Glomerular endothelial cell (primary cell): ENCODE results near the gene PC. TPM values are rescaled to one million over a fixed set of nuclear protein-coding genes. Genes with fewer than 3 reads are reported as not detected.
"Not testable (repeated sequence)": the region's sequence is repeated elsewhere in the genome, so short reads cannot be mapped to it uniquely, and the experiment has no call there.

ENCODE experiments used
- DNase-seq: peaks from one replicate; pipeline ENCODE4 v3.0.0-alpha.2; 2011; ENCODE audit warnings: low read depth, low spot score; ENCODE audit errors: extremely low read depth
- total RNA-seq: library from RNA; depleted of rRNA; stranded (reverse); fragments of >200 nt; gene quantifications from 2 replicates; pipeline ENCODE4 v1.2.3, GENCODE V29; 2015

The PC gene, protein sequence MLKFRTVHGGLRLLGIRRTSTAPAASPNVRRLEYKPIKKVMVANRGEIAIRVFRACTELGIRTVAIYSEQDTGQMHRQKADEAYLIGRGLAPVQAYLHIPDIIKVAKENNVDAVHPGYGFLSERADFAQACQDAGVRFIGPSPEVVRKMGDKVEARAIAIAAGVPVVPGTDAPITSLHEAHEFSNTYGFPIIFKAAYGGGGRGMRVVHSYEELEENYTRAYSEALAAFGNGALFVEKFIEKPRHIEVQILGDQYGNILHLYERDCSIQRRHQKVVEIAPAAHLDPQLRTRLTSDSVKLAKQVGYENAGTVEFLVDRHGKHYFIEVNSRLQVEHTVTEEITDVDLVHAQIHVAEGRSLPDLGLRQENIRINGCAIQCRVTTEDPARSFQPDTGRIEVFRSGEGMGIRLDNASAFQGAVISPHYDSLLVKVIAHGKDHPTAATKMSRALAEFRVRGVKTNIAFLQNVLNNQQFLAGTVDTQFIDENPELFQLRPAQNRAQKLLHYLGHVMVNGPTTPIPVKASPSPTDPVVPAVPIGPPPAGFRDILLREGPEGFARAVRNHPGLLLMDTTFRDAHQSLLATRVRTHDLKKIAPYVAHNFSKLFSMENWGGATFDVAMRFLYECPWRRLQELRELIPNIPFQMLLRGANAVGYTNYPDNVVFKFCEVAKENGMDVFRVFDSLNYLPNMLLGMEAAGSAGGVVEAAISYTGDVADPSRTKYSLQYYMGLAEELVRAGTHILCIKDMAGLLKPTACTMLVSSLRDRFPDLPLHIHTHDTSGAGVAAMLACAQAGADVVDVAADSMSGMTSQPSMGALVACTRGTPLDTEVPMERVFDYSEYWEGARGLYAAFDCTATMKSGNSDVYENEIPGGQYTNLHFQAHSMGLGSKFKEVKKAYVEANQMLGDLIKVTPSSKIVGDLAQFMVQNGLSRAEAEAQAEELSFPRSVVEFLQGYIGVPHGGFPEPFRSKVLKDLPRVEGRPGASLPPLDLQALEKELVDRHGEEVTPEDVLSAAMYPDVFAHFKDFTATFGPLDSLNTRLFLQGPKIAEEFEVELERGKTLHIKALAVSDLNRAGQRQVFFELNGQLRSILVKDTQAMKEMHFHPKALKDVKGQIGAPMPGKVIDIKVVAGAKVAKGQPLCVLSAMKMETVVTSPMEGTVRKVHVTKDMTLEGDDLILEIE
- 6.4 and 7.0 TPM in 2 replicates for total RNA-seq

DNA sequence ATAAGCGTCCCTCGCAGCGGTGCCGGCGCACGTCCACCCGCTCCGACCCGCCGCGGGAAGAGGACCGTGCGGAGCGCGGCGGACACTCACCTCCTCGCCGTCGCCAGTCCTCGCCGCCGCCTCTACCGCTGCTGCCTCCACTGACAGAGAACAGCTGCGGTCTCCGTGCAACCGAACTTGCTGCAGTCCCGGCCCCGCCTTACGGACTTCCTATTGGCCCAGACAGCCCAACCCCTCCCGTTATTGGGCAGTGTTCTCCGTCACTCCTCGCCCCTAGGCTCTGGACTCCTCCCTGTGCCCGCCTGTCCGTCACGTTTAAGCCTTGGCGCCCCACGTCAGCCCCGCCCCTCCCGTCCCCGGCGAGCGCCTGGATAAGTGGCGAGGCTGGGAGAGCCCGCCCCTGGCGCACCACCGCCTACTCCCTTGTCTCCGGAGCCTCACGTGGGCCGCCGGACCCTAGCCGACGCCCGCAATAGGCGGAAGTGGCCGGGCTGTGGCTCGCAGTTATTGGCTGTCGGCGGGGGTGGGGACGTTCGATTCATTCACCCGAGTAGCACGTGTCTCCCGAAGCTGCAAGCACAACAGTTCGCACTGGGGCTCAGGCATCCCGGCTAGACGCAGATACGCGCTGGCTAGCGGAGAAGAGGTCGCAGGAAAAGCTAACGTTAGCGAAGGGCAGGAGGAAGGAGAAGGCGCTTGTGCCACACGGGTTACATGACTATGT is at the start of gene PC:
TSS of gene PC (minus strand) at position 152 of the 724 bp plus-strand sequence. CDS start 86,224 bp downstream, outside the sequence.
- DNase-seq = peak; percentile 87

DNA sequence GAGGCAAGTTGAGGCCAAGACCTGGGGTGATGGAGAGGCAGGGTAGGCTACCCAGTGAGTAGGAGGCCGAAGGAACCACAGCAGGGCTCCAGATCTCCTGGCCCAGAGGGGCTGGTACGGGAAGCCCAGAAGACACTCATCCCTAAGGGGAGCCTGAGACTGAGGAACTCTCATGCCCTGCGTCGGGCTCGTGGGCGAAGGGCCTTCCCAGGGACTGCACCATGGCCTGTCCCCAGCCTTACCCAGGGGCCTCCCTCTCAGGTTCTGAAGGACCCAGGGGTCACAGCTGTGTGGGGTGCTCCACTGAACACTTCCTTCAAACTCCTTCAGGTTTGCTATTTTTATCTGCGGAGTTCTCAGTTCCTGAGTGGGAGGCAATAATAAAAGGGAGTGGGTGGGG is 48.9 kb upstream of the PC start:
- DNase-seq = no peak

DNA sequence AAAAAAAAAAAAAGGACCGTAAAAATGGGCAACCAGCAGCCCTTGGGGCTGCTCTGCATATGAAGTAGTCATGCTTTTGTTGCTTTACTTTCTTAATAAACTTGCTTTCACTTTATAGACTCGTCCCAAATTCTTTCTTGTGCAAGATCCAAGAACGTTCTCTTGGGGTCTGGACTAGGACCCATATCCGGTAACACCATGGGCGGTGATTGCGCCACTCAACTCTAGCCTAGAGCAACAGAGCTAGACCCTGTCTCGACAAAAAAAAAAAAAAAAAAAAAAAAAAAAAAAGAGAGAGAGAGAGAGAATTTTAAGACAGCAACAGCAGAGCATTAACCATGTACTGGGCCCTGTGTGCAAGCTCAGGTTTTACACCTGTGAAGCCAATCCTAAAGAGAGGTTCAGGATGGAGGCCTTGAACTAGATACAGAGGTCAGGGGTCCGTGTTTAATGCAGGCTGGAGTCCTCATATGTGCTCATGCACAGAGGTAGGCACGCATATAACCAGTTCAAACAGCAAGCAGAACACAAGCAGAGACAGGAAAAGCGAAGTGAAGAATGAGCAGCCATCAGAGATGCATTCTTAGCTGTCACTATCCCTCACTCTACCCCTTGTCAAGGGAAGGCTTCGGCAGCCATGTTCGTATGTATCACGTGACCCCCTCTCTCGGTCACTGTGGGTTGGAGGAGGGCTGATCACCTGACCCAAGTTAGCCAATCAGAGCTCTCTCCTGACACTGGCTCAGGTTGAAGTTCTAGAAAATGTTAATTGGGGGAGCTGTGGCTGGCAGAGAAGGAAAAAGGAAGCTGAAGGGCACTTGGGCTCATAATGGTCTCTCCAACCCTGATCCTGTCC is 48.1 kb upstream of the PC start:
- DNase-seq = no peak

DNA sequence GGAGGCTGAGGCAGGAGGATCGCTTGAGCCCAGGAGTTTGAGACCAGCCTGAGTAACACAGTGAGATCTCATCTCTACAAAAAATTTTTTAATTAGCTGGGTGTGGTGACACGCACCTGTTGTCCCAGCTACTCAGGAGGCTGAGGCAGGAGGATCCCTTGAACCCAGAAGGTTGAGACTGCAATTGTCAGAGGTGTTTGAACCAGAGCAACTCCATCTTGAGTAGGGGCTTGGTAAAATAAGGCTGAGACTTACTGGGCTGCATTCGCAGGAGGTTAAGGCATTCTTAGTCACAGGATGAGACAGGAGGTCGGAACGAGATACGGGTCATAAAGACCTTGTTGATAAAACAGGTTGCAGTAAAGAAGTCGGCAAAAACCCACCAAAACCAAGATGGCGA is 47.0 kb upstream of the PC start:
- DNase-seq = not testable (repeated sequence)

DNA sequence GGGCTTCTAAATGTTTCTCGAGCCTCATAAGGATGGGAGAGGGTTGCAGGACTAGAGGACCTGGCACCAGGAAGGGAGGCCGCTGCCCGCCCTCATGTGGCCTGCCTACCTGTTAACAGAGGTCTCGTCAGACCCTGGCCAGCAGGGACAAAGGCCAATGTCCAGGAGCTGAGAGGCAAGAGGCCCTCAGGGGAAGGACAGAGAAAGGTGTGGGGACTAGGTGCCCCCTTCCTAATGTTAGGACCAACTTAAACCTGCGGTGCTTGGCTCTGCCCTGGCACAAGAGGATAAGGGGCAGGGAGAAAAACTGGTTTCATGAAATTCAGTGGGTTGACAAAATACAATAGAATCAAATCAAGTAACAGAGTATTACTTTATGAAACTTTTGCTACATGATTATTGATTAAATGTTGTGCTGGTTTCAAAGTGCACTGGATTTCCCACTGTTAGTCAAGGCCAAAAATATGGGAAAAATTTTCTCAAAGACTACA is 44.8 kb upstream of the PC start:
- DNase-seq = no peak

DNA sequence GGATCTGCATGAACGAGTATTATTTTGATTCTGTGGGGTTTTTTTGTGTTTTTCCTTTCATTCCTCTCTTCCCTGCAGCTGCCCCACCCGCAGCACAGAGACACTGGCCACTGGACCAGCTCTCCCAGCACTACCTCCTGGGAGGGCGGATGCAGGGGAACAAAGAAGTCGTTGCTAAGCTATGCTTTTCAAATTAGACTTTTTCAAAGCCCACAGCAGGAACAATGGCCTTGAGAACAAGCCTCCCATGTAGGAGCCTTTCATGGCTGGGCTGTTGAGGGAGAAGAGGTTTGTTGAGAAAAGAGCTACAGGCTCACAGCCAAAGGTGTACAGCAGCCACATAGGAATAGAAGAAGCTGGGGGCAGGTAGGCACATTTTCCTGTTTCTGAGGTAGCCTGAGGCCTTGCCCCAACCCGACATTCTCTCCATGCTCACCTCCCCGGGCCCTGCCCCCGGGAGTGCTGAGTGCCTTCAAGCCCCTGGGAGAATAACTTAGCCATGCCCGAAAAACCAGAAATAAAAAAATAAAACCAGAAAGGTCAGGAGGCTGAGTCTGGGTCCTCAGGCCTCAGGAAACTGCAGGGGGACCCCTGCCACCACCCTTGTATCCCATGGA is 44.2 kb upstream of the PC start:
- DNase-seq = no peak

DNA sequence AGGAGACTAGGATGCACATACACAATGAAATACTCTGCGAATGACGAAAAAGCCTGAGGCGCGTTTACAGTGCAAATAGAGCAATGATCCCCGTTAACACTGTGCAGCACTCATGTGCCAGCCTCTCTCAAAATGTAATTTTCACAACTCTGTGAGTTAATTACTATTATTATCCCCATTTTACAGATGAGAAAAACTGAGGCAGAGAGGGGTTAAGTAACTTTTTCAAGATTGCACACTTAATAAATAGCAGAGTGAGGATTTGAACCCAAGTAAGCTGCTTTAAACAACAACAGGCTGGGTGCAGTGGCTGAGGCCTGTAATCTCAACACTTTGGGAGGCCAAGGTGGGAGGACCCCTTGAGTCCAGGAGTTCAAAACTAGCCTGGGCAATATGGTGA is 43.1 kb upstream of the PC start:
- no peak for DNase-seq

DNA sequence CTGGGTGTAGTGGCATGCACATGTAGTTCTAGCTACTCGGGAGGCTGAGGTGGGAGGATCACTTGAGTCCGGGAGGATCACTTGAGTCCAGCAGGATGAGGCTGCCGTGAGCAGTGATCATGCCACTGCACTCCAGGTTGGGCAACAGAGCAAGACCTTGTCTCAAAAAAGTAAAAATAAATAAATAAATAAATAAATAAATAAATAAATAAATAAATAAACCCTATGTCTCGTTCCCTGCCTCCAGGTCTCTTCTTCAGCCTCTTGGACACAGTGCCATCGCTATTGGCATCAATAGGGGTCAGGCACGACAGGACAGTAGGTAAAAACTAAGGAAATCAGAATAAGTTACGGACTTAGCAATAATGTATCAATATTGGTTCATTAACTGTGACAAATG is 41.4 kb upstream of the PC start:
- DNase-seq = no peak

DNA sequence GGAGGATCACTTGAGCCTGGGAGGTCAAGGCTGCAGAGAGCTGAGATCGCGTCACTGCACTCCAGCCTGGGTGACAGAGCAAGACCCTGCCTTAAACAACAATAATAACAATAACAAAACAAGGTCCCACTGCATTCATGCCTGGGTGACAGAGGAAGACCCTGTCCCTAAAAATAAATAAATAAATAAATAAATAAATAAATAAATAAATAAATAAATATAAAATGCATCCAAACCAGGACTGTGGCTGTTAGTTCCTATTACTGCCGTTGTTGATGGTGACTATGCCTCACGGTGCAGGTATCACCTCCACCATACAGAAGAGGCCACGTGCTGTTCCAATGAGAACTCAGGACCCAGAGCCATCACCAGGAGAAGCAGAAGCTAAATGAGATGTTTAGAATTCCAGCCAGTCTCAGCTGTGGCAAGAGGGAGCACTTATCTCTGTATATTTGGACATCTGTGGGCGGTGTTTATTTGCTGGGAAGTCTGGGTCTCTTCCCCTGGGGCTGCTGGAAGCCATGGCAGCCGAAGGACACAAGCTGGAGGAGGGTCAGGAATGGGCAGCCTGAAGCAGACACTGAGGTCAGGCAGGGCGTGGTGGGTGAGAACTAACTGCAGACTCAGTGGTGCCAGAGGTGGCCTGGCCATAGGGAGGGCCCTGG is 38.6 kb upstream of the PC start:
- DNase-seq = no peak

DNA sequence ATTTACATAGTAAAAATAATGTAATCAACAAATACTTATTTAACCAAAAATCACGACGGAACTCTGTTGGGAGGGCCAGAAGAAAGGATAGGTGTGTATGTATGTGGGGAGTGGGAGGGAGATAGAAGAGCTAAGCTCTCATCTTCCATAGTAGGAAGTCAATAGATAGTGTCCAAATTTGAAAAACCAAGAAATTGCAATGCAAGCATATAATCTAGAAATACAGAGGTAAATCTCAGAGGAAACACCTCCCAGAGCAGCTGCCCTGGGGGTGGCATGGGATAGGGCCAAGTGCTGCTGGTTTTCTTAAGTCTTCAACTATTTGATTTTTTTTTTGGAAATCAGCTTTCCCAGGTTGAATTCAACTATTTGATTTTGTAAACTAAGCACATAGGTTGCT is 33.9 kb upstream of the PC start:
- DNase-seq = no peak

DNA sequence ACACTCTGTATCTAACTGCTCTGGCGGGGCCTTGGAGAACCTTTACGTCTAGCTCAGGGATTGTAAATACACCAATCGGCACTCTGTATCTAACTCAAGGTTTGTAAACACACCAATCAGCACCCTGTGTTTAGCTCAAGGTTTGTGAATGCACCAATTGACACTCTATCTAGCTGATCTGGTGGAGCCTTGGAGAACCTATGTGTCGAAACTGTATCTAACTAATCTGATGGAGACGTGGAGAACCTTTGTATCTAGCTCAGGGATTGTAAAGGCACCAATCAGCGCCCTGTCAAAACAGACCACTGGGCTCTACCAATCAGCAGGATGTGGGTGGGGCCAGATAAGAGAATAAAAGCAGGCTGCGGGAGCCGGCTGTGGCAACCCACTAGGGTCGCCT is 31.2 kb upstream of the PC start:
- not testable (repeated sequence) for DNase-seq

DNA sequence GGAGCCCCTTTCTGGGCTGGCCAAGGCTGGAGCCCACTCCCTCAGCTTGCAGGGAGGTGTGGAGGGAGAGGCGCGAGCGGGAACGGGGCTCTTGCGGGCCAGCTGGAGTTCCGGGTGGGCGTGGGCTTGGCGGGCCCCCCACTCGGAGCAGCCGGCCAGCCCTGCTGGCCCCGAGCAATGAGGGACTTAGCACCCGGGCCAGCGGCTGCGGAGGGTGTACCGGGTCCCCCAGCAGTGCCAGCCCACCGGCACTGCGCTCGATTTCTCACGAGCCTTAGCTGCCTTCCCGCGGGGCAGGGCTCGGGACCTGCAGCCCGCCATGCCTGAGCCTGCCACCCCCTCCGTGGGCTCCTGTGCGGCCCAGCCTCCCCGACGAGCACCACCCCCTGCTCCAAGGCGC is 30.6 kb upstream of the PC start:
- DNase-seq = not testable (repeated sequence)

DNA sequence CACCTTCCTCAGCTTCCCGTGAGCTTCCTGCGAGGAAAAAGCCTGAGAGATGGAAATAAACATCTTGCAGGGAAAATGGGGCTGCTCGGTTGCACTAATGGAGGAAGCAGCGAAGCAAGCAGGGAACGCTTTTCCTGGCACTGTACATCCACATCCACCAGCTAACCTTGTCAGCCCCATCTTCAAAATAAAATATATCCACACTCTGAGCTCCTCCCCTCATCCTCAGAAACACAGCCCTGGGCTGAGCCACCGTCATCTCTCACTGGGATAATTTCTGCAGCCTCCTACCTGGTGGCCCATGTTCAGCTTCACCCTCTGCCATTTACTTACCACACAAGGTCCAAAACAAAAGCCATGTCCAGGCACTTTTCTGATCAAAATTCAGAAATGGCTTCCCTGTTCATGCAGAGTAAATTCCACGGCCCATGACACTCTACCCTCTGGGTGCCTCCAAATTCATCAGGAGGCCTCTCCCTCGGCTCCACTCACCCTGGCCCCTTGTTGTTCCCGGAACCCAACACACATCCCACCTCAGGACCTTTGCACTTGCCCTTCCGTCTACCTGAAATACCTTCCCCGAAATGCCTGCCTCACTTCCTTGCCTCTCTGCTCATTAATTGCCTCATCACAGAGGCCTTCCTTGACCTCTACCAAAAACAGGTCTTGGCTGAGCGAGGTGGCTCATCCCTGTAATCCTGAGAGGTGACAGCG is 29.9 kb upstream of the PC start:
- no peak for DNase-seq

DNA sequence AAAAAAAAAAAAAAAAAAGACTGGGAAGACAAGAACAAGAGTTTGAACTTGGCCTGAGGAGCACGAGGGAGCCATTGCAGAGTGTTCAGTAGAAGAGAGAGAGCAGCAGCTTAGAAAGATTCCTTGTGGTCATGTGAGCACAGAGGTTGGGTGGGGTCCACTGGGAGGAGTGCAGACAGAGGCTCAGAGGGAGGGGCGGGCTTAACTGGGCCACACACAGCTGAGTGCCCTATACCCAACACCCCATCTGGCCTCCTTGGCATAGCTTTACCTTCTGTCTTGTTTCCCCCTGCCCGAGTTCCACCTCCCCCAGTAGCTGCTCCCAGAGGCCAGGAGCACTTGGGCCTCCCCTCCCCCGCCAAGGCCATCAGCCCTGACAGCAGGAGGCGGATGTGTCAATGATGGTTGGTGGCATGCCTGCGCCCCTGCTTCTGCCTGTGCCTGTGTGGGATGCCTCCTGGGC is 29.0 kb upstream of the PC start:
- no peak for DNase-seq

DNA sequence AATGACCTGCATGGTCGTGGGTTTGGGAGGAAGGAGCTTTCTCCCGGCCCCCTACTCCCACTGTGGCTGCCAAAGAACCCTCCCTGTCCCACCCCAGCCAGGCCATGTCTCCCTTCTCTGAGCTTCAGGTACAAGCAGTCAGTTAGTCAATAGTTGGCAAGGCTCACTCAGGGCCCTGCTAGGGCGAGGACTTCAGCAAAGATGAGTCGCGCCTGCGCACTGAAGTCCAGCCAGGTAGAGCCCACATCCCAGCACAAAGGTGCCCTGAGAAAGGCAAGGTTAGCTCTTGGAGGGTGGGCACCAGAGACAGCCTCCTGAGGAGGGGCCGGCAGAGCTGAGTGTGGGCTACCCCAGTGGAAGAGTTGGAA is 28.0 kb upstream of the PC start:
- DNase-seq = no peak

DNA sequence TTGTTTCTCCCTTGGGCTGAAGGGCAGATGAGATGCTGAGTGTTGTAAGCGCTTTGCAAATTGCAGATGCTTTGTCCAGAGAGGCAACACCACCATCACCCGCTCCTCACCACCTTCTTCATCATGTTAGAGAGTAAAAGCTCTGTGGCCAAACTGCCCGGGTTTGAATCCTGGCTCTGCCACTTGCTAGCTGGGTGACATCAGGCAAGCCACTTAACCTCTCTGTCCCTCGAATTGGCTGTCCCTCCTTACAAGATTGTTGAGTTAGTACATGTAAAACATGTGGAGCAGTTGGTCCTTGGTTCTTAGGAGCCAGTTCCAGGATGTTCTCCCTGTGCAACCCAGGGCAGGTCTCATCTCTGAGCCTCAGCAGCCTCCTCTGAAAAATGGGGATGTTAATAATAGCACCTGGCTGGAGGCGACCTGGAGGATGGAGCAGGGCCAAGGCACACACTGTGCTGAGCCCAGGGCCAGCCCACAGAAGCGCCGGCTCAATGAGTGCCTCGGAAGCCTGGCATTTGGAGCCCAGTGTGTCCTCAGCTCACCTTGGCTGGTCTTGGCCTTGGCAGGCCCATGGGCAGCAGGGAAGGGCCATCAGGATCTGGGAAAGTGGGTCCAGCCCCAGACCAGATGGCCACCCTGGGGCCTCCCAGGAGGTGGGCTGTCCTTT is 27.5 kb upstream of the PC start:
- DNase-seq = no peak

DNA sequence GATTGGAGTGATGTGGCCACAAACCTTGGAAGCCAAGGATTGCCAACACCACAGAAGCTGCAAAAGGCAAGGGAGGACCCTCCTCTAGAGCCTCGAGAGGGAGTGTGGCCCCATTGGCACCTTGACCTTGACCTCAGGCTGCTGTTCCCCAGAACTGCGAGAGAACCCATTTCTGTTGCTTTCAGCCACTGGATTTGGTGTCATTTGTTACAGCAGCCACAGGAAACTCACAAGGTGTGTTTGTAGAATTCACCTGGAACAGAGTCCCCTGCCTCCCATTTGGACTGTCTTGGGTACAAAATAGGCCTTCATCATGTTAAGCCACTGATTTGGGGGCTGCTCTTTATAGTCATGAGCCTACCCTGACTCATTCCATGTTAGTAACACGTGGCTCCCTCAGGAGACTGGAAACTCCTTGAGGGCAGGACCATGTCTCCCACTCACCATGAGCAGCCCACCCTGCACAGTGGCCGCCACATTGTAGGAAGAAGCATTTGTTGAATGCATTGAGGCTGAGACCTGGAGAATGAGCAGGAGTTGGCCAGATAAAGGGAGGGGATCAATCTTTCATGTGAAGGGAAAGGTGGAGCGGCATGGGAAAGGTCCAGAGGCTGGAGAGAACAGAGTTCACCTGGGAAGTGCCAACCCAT is 25.2 kb upstream of the PC start:
- no peak for DNase-seq
